ENCODE data around the gene NBL1. TPM values are rescaled to one million over a fixed set of nuclear protein-coding genes. Genes with fewer than 3 reads are reported as not detected.
A peak's percentile ranks its signal among the peaks of the same experiment; 100 is the strongest.

NBL1 gene
- total RNA-seq, 1 donor from 2014 or later, result 154 TPM

GRCh38 chr1:19645411-19646251 is 1.5 kb downstream of the NBL1 start:
- DNase-seq (ENCODE audit: low spot score), result no peak

DNA sequence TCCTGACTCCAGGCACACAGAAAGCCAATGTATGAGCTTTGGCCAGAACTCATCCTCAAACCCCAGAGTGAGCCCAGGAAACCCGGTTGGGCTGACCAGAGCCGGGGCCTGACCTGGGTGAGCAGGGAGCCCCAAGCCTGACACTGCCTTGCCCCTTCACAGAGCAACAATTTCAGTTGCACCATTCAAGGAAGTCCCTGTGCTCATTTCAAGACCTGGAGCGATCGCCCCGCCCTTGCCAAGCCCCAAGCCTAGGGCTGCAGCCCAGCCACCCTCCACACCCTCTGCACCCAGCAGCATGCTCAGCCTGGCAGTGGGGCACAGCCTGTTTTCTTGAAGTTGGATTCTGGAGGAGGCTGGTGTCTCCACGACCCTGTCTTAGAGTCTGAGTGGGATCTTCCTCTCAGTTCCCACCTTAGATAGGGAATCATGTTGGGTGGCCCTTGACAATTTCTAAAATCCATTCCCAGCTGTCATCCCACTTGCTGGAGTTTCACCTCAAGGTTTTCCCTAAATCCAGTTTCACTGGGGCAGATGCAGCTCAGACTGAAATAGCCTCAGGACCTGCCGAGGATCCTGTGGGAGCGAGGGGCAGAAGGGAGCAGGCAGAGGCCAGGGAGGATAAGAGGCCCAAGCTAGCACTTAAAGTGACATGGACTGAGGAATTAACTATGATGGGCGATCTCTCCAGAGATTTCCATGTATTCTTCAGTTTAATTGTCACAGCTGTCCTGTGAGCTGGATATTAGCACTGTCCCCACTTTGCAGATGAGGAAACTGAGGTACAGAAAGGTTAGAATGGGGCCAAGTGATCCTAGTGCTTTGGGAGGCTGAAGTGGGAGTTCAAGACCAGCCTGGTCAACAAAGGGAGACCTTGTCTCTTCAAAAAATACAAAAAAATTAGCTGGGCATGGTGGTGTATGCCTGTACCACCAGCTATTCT is 2.5 kb downstream of the NBL1 start:
- DNase-seq (ENCODE audit: low spot score), result peak; percentile 51

DNA sequence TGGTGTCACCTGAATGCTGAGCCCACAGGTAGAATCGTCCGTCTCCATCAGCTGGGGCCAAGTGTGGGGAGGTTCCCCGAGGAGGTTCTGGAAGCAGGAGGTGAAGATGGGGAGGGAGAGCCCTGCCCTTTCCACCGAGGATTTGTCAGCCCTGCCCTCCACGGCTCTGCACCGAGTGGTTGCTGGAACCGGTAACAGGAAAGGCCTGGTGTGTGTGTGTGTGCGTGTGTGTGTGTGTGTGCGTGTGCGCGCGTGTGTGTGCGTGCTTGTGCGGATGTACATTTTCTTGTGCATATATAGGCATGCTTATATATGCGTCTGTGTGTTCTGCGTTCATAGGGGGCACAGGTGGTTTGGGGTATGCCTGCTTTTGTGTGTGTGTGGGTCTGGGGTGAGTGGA is 3.5 kb downstream of the NBL1 start:
- no peak for DNase-seq (ENCODE audit: low spot score)

GRCh38 chr1:19648239-19648638 is 4.1 kb downstream of the NBL1 start:
- no peak for DNase-seq (ENCODE audit: low spot score)

GRCh38 chr1:19648689-19649088 is 4.6 kb downstream of the NBL1 start:
- DNase-seq (ENCODE audit: low spot score), result peak; percentile 49

- no peak for DNase-seq (ENCODE audit: low spot score)
Observed at GRCh38 chr1:19650416-19651140, 6.5 kb downstream of the NBL1 start.

- peak; percentile 64 for DNase-seq (ENCODE audit: low spot score)
Observed at GRCh38 chr1:19651141-19651737, 7.1 kb downstream of the NBL1 start.

- no peak for DNase-seq (ENCODE audit: low spot score)
Observed at GRCh38 chr1:19654386-19654785, 10.3 kb downstream of the NBL1 start.

GRCh38 chr1:19654886-19655717 is 11.0 kb downstream of the NBL1 start:
- DNase-seq (ENCODE audit: low spot score), result no peak

- DNase-seq (ENCODE audit: low spot score), result no peak
Observed at GRCh38 chr1:19655718-19656080, 11.6 kb downstream of the NBL1 start.

DNA sequence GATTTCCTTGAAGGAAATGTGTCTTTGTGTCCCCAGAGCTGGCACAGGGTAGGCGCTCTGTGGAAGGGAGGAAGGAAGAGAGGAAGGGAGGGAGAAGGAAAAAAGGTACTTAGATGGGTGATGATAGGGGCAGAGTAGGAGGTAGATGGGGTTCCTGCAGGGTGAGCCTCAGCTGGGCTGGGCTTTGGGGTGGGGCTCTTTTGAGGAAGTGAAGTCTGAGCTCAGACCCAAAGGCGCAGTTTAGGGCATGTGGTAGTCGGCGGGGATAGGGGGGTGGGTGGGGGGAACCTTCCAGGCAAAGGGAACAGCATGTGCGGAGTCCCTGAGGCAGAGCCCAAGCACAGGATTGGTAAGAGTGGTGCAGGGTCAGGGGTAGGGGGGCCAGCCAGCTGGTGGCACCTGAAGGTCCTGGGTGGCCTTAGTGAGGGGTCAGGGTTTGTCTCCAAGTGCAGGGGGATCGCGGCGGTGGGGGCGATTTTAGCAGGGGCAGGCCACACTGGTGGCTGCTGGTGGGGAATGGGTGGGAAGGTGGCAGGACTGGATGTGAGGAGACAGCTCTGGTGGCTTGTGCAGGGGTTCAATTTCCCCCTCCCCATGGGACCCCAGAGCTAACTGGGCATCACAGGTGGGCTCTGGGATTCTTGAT is 12.1 kb downstream of the NBL1 start:
- no peak for DNase-seq (ENCODE audit: low spot score)

- DNase-seq (ENCODE audit: low spot score), result no peak
Observed at GRCh38 chr1:19656780-19657466, 12.8 kb downstream of the NBL1 start.

DNA sequence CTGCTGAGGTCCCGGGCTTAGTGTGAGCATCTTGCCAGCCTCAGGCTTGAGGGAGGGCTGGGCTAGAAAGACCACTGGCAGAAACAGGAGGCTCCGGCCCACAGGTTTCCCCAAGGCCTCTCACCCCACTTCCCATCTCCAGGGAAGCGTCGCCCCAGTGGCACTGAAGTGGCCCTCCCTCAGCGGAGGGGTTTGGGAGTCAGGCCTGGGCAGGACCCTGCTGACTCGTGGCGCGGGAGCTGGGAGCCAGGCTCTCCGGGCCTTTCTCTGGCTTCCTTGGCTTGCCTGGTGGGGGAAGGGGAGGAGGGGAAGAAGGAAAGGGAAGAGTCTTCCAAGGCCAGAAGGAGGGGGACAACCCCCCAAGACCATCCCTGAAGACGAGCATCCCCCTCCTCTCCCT is 13.4 kb downstream of the NBL1 start:
- no peak for DNase-seq (ENCODE audit: low spot score)

DNA sequence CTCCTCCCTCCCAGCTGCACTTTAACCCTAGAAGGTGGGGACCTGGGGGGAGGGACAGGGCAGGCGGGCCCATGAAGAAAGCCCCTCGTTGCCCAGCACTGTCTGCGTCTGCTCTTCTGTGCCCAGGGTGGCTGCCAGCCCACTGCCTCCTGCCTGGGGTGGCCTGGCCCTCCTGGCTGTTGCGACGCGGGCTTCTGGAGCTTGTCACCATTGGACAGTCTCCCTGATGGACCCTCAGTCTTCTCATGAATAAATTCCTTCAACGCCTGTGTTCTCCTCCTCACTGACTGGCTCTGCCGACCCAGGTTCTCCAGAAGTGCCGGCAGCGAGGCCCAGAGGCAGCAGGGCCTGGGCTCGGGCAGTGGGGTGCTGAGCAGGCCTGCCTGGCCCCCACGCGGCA is 14.1 kb downstream of the NBL1 start:
- DNase-seq (ENCODE audit: low spot score), result no peak

GRCh38 chr1:19661721-19662228 is 17.7 kb downstream of the NBL1 start:
- DNase-seq (ENCODE audit: low spot score), result no peak

DNA sequence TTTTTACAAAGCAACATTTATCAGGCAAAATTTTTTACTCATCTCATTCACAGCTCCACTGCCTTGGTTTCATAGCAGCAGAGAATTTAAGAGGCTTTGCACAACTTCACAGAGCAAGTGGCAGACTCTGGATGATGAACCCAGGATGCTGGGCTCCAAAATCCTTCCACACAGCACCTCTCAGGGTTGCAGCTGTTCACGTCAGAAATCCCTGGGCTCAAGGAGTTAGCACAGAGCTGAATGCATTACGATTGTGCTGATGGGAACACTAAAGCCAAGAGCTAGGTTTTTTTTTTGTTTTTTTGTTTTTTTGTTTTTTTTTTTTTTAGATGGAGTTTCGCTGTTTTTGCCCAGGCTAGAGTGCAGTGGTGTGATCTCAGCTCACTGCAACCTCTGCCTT is 18.2 kb downstream of the NBL1 start:
- DNase-seq (ENCODE audit: low spot score), result no peak

DNA sequence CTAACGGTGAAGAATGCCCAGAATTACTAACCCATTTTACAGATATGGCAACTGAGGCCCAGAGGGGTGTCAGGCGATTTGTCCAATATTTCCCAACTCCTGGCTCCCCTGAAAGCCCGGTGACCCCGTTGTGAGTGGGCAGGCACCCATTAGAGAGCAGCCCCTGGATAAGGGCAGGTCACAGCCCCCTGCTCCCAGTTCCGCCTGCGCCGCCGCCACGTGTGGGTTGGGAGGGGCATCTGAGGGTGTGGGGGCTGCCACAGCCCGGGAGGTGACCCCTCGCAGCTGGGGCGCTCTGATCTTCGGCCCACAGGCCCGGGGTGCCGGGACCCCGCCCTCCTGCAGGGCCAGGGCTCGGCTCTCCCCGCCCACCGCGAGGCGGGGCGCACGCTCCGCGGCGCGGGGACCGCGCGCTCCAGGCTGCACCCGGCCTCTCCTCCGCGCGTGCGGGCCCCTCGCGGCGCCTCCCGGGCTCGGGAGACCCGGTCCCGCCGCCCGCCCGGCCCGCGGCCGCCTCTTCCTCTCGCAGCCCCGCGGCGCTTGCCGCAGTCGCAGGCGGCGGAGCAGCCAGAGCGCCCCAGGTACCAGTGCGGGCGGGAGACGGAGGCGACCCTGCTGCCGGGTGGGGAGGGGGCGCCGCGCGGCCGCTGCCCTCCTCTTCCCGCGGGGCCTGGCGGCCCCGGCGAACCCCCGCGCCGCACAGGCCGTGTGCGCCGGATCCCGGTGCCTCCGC is 20.5 kb downstream of the NBL1 start, which contains the start of gene HTR6:
Gene HTR6 (plus strand): TSS at position 423 of the 733 bp plus-strand sequence. CDS start 879 bp downstream, outside the sequence.
- no peak for DNase-seq (ENCODE audit: low spot score)

DNA sequence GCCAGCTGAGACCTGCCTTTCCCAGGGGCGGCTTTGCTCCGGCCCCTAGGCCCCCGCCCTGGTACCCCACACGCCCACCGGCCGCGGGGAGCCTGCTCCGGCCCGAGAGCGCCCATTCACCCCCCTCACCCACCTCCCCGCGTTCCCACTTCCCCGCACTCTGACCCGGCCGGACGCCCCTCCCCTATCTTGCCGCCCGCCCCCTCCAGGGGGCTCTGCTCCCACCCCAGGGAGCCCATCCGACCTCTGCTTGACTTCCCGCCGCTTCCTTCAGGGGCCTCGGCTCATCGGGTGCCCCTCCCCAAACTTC is 21.0 kb downstream of the NBL1 start:
- DNase-seq (ENCODE audit: low spot score), result no peak

All from mucosa of gallbladder (tissue), 1 donor.